ENCODE data around the gene APBB1IP.

Gene APBB1IP

DNA sequence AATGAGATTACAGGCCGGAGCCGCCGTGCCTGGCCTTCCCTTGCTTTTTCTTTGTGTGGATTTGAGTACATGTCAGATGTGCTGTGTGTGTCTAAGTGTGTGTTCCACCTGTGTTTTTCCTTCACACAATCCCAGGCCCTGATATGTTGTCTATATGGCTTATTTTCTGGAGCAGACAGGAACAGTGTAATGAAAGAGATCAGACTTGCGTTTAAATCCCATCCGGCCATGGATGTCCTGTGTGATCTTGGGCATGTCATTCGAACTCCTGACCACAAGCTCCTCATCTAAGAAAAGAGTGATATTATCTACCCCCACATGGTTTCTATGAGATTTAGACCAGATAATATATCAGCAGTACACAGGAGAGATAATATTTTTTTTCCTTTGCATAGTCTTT, 37.2 kb downstream of the APBB1IP start:
- H3K4me3 ChIP-seq (ENCODE audit: low read depth, low read length) = no peak overlapping the region
- TF ChIP-seq, protein P1, sequence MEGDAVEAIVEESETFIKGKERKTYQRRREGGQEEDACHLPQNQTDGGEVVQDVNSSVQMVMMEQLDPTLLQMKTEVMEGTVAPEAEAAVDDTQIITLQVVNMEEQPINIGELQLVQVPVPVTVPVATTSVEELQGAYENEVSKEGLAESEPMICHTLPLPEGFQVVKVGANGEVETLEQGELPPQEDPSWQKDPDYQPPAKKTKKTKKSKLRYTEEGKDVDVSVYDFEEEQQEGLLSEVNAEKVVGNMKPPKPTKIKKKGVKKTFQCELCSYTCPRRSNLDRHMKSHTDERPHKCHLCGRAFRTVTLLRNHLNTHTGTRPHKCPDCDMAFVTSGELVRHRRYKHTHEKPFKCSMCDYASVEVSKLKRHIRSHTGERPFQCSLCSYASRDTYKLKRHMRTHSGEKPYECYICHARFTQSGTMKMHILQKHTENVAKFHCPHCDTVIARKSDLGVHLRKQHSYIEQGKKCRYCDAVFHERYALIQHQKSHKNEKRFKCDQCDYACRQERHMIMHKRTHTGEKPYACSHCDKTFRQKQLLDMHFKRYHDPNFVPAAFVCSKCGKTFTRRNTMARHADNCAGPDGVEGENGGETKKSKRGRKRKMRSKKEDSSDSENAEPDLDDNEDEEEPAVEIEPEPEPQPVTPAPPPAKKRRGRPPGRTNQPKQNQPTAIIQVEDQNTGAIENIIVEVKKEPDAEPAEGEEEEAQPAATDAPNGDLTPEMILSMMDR (IDR thresholded peaks at IDR 0.05; ENCODE audit: control insufficient read depth, extremely low read depth, insufficient read depth) = no peak
- no peak for DNase-seq (ENCODE audit: low read depth)

GRCh38 chr10:26477501-26477900, 39.4 kb downstream of the APBB1IP start:
- DNase-seq (ENCODE audit: low read depth) = no peak
- H3K4me3 ChIP-seq (ENCODE audit: low read depth, low read length) = no peak overlapping the region

GRCh38 chr10:26478061-26478460, 39.9 kb downstream of the APBB1IP start:
- TF ChIP-seq, protein P1 (IDR thresholded peaks at IDR 0.05; ENCODE audit: control insufficient read depth, extremely low read depth, insufficient read depth) = no peak
- no peak for DNase-seq (ENCODE audit: low read depth)

More at GRCh38 chr10:26477501-26477900, 39.4 kb downstream of the APBB1IP start:
- TF ChIP-seq, protein P1 (IDR thresholded peaks at IDR 0.05; ENCODE audit: control insufficient read depth, extremely low read depth, insufficient read depth) = no peak

DNA sequence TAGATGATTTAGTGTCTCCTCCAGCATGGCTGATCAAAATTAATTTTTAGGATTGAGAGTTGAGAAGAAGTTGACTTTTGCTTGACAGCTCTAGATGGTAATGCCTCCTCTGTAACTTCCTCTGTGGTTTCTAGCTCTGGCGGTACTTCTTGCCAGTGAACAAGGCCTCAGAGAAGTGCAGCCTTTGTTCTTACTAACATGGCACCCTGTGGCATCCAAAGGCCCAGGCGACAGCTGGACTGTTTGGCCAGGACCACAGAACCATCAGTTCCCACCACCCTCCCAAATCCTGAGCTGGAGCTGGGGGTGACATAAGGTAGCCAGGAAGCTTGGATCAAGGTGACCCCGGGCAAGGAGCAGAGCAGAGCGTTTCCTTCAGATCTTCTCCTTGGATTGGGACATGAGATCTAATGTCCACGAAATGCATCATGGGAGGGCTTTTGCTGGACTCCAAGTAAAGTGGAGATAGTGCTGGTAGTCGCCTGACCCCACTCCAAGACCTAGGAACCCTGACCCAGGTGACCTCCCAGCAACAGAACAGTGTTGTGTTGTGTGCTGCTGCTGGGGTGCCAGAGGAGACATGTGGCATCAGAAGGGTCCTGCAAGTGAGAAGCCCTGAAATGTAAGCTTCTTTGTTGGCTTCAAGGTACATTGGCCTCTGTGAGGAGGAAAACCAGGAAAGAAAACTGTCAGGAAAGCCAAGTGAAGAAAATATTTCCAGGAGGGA, 41.8 kb downstream of the APBB1IP start:
- no peak overlapping the region for H3K4me3 ChIP-seq (ENCODE audit: low read depth, low read length)
- no peak for DNase-seq (ENCODE audit: low read depth)
- TF ChIP-seq, protein P1 (IDR thresholded peaks at IDR 0.05; ENCODE audit: control insufficient read depth, extremely low read depth, insufficient read depth) = no peak

More at GRCh38 chr10:26478061-26478460, 39.9 kb downstream of the APBB1IP start:
- no peak overlapping the region for H3K4me3 ChIP-seq (ENCODE audit: low read depth, low read length)

- no peak overlapping the region for H3K4me3 ChIP-seq (ENCODE audit: low read depth, low read length)
- TF ChIP-seq, protein P1 (IDR thresholded peaks at IDR 0.05; ENCODE audit: control insufficient read depth, extremely low read depth, insufficient read depth) = no peak
These were observed 43.2 kb downstream of the APBB1IP start for GRCh38 chr10:26481315-26481692.

DNA sequence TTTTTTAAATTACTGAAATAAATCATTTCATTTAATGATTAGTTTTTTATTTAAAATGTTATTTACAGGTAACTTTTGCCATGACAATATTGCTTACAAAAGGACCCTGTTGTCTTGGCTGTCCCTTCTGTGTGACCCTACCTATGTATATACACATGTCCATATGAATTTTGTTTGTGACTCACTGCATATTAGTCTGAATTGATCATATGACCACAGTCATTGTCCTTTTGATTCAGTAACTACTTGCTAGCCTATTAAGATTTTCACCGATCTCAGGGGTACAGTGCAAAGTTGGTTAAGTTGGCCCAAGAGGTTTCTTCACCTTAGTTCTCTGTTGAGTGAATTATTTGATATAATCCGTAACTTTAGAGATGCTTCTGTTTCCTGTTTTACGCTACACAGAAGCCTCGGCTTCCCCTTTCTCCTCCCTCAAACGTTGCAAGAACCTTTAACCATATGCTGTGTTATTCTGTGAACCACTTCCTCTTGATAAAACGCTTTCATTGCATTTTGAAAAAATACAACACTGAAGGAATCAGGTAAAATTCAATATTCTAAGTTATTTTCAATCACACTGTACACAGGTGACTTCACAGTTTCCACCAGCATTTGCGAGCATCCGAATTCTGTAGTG, 43.9 kb downstream of the APBB1IP start:
- no peak overlapping the region for H3K4me3 ChIP-seq (ENCODE audit: low read depth, low read length)
- TF ChIP-seq, protein P1 (IDR thresholded peaks at IDR 0.05; ENCODE audit: control insufficient read depth, extremely low read depth, insufficient read depth) = no peak
- no peak for DNase-seq (ENCODE audit: low read depth)

More at GRCh38 chr10:26481315-26481692, 43.2 kb downstream of the APBB1IP start:
- no peak for DNase-seq (ENCODE audit: low read depth)

All from LNCaP clone FGC (cell line).